GM12892 (cell line): ENCODE data around the gene TP53RK.

Source experiments
- POLR2A ChIP-seq: IDR thresholded peaks from 2 replicates; pipeline ENCODE4 v1.6.1; 2011; ENCODE audit warnings: low read depth, low read length, control low read depth
- POLR2AphosphoS5 ChIP-seq: IDR thresholded peaks from 2 replicates; pipeline ENCODE4 v1.6.1; 2011; ENCODE audit warnings: low read depth, low read length, control low read depth

DNA sequence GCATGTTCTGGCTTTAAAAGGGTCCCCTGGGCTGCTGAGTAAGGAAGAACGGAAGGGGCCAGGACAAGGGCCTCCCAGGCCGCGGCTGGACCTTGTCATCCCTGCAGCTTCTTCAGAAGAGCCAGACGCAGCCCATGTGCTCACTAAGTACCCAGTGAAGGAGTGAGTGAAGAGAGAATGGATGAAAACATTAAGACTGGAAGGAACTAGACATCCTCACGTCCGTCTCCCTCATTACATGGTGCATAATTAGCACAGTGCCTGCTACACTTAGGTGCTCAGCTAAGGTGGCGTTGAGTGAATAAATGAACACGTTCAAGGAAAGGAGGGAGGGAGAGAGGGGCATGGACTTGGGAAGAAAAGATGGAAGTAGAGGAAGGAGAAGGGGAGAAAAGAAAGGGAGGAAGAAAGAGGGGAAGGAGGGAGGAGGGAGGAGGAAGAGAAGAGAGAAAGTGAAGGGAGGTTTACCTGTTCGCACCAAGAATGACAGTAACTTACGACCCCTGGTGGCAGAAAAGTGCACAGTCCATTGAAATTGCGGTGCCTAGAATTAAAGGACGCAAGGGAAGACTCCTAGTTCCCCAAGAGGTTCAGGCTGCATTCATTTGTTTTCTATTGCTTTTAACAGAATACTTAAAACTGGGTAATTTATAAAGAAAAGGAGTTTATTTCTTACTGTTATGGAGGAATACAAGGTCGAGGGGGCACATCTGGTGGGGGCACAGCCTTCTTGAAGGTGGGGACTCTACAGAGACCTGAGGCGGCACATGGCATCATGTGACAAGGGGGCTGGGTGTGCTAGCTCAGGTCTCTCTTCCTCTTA lies 8.0 kb downstream of the TP53RK start:
- TF ChIP-seq POLR2A = no peak
- no peak for TF ChIP-seq POLR2AphosphoS5
